SKM-1 (cell line): ENCODE data around the gene KRT76.

Experiments used
- DNase-seq: peaks from one replicate; lab custom pipeline; 2025; ENCODE audit not compliant: unreplicated experiment; lab: John Stamatoyannopoulos, UW

The KRT76 gene

GRCh38 chr12:52776913-52777395, at the start of gene KRT76:
Gene KRT76 (minus strand): TSS chr12:52777345. CDS start chr12:52777291, 54 bp downstream.
- DNase-seq, result no peak

- DNase-seq, result no peak
Measured at GRCh38 chr12:52825961-52826360, 48.8 kb upstream of the KRT76 start.

- DNase-seq, result no peak
Measured at GRCh38 chr12:52824741-52825410, 47.7 kb upstream of the KRT76 start.

- DNase-seq, result no peak
Measured at GRCh38 chr12:52823761-52824450, 46.8 kb upstream of the KRT76 start.

GRCh38 chr12:52822771-52823510, 45.8 kb upstream of the KRT76 start:
- DNase-seq, result no peak

GRCh38 chr12:52821826-52822660, 44.9 kb upstream of the KRT76 start:
- DNase-seq, result no peak

- no peak for DNase-seq
Measured at GRCh38 chr12:52821071-52821730, 44.1 kb upstream of the KRT76 start.

- no peak for DNase-seq
Measured at GRCh38 chr12:52820521-52820920, 43.4 kb upstream of the KRT76 start.

GRCh38 chr12:52819731-52820510, 42.8 kb upstream of the KRT76 start:
- no peak for DNase-seq

GRCh38 chr12:52818887-52819420, 41.8 kb upstream of the KRT76 start:
- no peak for DNase-seq

- DNase-seq, result no peak
Measured at GRCh38 chr12:52818388-52818787, 41.2 kb upstream of the KRT76 start.

- DNase-seq, result no peak
Measured at GRCh38 chr12:52817699-52818238, 40.6 kb upstream of the KRT76 start.

- no peak for DNase-seq
Measured at GRCh38 chr12:52817003-52817698, 40.0 kb upstream of the KRT76 start.

GRCh38 chr12:52815676-52816588, 38.8 kb upstream of the KRT76 start:
- DNase-seq, result no peak

- no peak for DNase-seq
Measured at GRCh38 chr12:52815161-52815560, 38.0 kb upstream of the KRT76 start.

GRCh38 chr12:52814710-52815155, 37.6 kb upstream of the KRT76 start:
- no peak for DNase-seq
